Measurements from ENCODE around the gene VTA1. TPM values are rescaled to one million over a fixed set of nuclear protein-coding genes. Genes with fewer than 3 reads are reported as not detected.

The VTA1 gene
- total RNA-seq, 2 experiments from 2014 or later, result 37.9 to 51.0 TPM

DNA sequence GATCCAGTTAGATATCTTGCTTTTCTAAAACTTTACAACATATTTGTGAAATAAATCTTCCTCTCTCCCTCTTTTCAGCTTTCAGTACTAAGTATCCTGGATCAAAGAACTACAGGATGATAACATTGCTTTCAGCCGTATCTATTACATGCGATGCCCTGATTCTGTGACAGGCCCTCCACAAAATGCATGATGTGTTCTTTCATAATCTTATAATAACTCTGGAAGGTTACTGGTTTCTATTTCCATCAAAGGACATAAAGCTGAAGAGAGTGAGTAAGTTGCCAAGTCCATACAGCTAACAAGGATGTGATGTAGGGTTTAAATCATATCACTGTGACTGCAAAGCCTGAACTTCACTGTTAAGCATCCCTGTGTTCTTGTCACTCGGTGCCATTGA, 91.8 kb downstream of the VTA1 start:
- intact Hi-C loops (cut with micrococcal nuclease; ENCODE audit: unreplicated experiment), result no loop called here
- Histone ChIP-seq H3K36me3 (ENCODE audit: insufficient read depth, low read length) (no peaks in the 10 kb centered on the region), H3K27ac (ENCODE audit: low read depth, low read length, poor library complexity, severe bottlenecking) (no peak overlapping the region), H2AFZ (ENCODE audit: low read length) (no peak overlapping the region), H3K9me2 (ENCODE audit: insufficient read depth, low read length) (no peaks in the 10 kb centered on the region), H3K79me2 (ENCODE audit: insufficient read depth, low read depth, low read length) (no peaks in the 10 kb centered on the region), H3K4me2 (ENCODE audit: low read length) (no peak overlapping the region), H3K4me1 (ENCODE audit: insufficient read depth, low read length, poor library complexity, severe bottlenecking) (no peaks in the 10 kb centered on the region), H3K4me3 (ENCODE audit: low read depth, low read length, poor library complexity, severe bottlenecking) (no peak overlapping the region), H4K20me1 (ENCODE audit: insufficient read depth, low read length) (no peaks in the 10 kb centered on the region), H3K9me3 (ENCODE audit: low read length) (no peaks in the 10 kb centered on the region)
- POLR2A ChIA-PET, result no interaction called here
- BruUV-seq (replicated peaks), result no TSS peak
- CTCF ChIA-PET (ENCODE audit: unreplicated experiment), result no interaction called here
- TF ChIP-seq EZH2phosphoT487 (IDR thresholded peaks at IDR 0.05; ENCODE audit: borderline replicate concordance, low read depth, low read length), result no peak
- TF ChIP-seq, protein P1, sequence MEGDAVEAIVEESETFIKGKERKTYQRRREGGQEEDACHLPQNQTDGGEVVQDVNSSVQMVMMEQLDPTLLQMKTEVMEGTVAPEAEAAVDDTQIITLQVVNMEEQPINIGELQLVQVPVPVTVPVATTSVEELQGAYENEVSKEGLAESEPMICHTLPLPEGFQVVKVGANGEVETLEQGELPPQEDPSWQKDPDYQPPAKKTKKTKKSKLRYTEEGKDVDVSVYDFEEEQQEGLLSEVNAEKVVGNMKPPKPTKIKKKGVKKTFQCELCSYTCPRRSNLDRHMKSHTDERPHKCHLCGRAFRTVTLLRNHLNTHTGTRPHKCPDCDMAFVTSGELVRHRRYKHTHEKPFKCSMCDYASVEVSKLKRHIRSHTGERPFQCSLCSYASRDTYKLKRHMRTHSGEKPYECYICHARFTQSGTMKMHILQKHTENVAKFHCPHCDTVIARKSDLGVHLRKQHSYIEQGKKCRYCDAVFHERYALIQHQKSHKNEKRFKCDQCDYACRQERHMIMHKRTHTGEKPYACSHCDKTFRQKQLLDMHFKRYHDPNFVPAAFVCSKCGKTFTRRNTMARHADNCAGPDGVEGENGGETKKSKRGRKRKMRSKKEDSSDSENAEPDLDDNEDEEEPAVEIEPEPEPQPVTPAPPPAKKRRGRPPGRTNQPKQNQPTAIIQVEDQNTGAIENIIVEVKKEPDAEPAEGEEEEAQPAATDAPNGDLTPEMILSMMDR (conservative IDR thresholded peaks at IDR 0.05; ENCODE audit: low read length), result no peak
- DNase-seq (ENCODE audit: low spot score), result no peak

DNA sequence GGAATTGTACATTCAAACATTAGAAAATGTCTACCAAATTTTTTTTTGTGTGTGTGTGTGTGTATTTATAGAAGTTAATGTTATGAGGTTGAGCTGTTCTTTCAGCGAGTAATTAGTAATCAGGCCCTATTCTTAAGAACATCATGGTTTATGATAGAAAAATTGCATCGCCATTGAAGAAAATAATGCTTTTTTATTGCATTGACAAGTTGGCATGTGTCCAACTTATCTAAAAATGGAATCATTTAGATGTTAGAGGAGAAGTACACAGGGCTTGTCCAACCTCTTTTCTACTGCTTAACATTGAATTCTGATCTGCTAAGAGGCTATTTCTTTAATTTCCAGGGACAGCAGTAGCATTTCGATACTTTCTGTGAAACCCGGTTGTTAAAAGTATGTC, 93.1 kb downstream of the VTA1 start:
- H3K9me3 ChIP-seq (ENCODE audit: low read length), result no peaks in the 10 kb centered on the region
- ChIA-PET POLR2A (no interaction called here), CTCF (ENCODE audit: unreplicated experiment) (no interaction called here)
- BruUV-seq (replicated peaks), result no TSS peak
- H3K4me1 ChIP-seq (ENCODE audit: insufficient read depth, low read length, poor library complexity, severe bottlenecking), result no peaks in the 10 kb centered on the region
- intact Hi-C loops (cut with micrococcal nuclease; ENCODE audit: unreplicated experiment), result no loop called here
- no peaks in the 10 kb centered on the region for H4K20me1 ChIP-seq (ENCODE audit: insufficient read depth, low read length)
- H3K4me3 ChIP-seq (ENCODE audit: low read depth, low read length, poor library complexity, severe bottlenecking), result no peak overlapping the region
- DNase-seq (ENCODE audit: low spot score), result no peak
- H3K27ac ChIP-seq (ENCODE audit: low read depth, low read length, poor library complexity, severe bottlenecking), result no peak overlapping the region
- H2AFZ ChIP-seq (ENCODE audit: low read length), result no peak overlapping the region
- no peaks in the 10 kb centered on the region for H3K79me2 ChIP-seq (ENCODE audit: insufficient read depth, low read depth, low read length)
- H3K9me2 ChIP-seq (ENCODE audit: insufficient read depth, low read length), result no peaks in the 10 kb centered on the region
- no peak overlapping the region for H3K4me2 ChIP-seq (ENCODE audit: low read length)
- no peak for TF ChIP-seq EZH2phosphoT487 (IDR thresholded peaks at IDR 0.05; ENCODE audit: borderline replicate concordance, low read depth, low read length)
- TF ChIP-seq, protein P1 (conservative IDR thresholded peaks at IDR 0.05; ENCODE audit: low read length), result no peak
- no peaks in the 10 kb centered on the region for H3K36me3 ChIP-seq (ENCODE audit: insufficient read depth, low read length)

DNA sequence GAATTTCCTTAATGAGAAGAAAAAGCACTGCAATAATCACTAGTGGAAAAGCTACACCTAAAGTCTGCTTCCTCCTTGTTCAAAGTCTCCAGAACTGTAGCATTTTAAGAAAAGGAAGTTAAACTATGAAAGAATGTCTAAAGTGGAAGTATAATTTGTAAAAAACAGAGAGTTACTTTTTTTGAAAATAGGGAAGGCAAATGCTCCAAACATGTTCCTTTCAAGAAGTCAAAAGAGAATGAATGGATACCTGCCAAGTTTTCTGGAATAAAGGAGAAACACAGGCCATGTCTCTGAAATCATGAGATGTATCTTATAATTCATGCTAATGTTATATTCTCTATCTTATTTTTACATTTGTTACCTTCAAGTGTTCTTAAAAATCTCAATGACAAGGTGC, 94.0 kb downstream of the VTA1 start:
- Histone ChIP-seq H3K9me2 (ENCODE audit: insufficient read depth, low read length) (no peaks in the 10 kb centered on the region), H3K9me3 (ENCODE audit: low read length) (no peaks in the 10 kb centered on the region), H2AFZ (ENCODE audit: low read length) (no peak overlapping the region), H3K4me2 (ENCODE audit: low read length) (no peak overlapping the region), H4K20me1 (ENCODE audit: insufficient read depth, low read length) (no peaks in the 10 kb centered on the region), H3K4me3 (ENCODE audit: low read depth, low read length, poor library complexity, severe bottlenecking) (no peak overlapping the region), H3K79me2 (ENCODE audit: insufficient read depth, low read depth, low read length) (no peaks in the 10 kb centered on the region), H3K27ac (ENCODE audit: low read depth, low read length, poor library complexity, severe bottlenecking) (no peak overlapping the region), H3K4me1 (ENCODE audit: insufficient read depth, low read length, poor library complexity, severe bottlenecking) (no peaks in the 10 kb centered on the region), H3K36me3 (ENCODE audit: insufficient read depth, low read length) (no peaks in the 10 kb centered on the region)
- POLR2A ChIA-PET, result no interaction called here
- BruUV-seq (replicated peaks), result no TSS peak
- intact Hi-C loops (cut with micrococcal nuclease; ENCODE audit: unreplicated experiment), result no loop called here
- DNase-seq (ENCODE audit: low spot score), result no peak
- CTCF ChIA-PET (ENCODE audit: unreplicated experiment), result no interaction called here
- TF ChIP-seq EZH2phosphoT487 (IDR thresholded peaks at IDR 0.05; ENCODE audit: borderline replicate concordance, low read depth, low read length), result no peak
- TF ChIP-seq, protein P1 (conservative IDR thresholded peaks at IDR 0.05; ENCODE audit: low read length), result no peak
